GM12865 (cell line): ENCODE measurements around the gene SBNO1.

Experiments used
- DNase-seq: peaks from one replicate; pipeline ENCODE4 v3.0.0; 2010; ENCODE audit warnings: low read depth
- H3K4me3 ChIP-seq: 2 replicates; pipeline ENCODE4 v1.5.1; 2011; ENCODE audit warnings: mild to moderate bottlenecking, low read depth, low read length, control low read depth
- CTCF ChIP-seq: IDR thresholded peaks from 2 replicates; pipeline ENCODE4 v1.5.1; 2011; ENCODE audit warnings: low read length, control low read depth, low read depth, inconsistent platforms; ENCODE audit not compliant: insufficient read depth; ENCODE audit errors: missing control alignments

The SBNO1 gene

GRCh38 chr12:123391546-123392343, 27.1 kb upstream of the SBNO1 start:
- no peak for DNase-seq
- no peak for TF ChIP-seq CTCF
- H3K4me3 ChIP-seq, result no peak overlapping the region

- H3K4me3 ChIP-seq, result peak overlapping the region; percentile 86
- peak; percentile 32 for DNase-seq
- no peak for TF ChIP-seq CTCF
Measured at GRCh38 chr12:123390498-123391426, 26.1 kb upstream of the SBNO1 start.

GRCh38 chr12:123389560-123390351, 25.1 kb upstream of the SBNO1 start:
- no peak for TF ChIP-seq CTCF

GRCh38 chr12:123388951-123389559, 24.4 kb upstream of the SBNO1 start:
- TF ChIP-seq CTCF, result no peak
- DNase-seq, result no peak
- peak overlapping the region; percentile 86 for H3K4me3 ChIP-seq

More at GRCh38 chr12:123389560-123390351, 25.1 kb upstream of the SBNO1 start:
- peak; percentile 56 for DNase-seq
- H3K4me3 ChIP-seq, result peak overlapping the region; percentile 86

GRCh38 chr12:123388177-123388950, 23.7 kb upstream of the SBNO1 start:
- TF ChIP-seq CTCF, result no peak
- peak overlapping the region; percentile 75 for H3K4me3 ChIP-seq
- peak; percentile 81 for DNase-seq
